NCI-H774 (cell line): ENCODE results near the gene LSM4.

Experiments
- DNase-seq: peaks from one replicate; lab custom pipeline; 2025; lab: John Stamatoyannopoulos, UW

The LSM4 gene

DNA sequence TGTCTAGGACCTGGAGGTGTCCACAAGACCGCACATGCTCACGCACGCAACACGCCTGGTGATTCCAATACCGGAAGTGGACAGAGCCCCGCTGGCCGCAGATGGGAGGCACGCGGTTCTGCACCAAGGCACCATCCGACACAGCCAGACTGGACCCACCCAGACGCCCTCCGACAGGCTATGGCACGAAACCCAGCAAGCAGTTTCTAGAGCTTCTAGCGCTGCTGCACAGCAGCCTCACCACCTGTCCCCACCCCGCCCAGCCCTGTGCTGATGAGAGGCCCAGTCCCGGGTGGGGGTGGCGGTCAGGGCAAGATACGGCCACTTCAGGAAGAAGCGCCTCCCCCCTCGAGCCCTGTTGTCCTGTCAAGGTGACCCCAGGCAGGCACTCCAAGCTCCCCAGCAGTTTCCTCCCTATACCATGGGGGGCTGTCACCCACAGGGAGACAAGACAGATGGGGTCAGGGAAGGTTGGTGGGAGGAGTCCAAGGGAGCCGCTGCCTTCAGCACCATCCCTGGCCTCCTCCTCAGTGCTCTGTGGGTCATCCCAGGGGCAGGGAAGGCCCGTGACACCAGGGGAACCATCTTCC is 11.3 kb downstream of the LSM4 start:
- no peak for DNase-seq

DNA sequence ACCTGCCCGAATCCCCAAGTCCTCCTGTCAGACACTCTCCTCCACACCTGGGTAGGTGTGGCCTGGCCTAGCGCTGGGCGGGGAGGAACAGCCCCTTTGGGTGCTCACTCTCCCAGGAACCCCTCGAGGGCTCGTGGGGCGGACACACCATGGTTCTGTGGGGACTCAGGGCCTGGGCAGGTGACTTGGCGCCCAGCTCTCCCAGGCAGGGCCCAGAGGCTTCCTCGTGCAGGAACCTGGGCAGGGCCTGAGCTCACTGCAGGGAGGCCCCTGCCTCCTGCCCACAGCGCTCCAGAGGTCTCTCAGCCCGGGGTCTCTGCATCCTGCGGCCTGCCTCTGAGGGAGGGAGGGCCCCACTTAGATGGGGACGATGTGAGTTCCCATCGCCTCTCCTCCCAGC is 11.9 kb downstream of the LSM4 start:
- DNase-seq: no peak

DNA sequence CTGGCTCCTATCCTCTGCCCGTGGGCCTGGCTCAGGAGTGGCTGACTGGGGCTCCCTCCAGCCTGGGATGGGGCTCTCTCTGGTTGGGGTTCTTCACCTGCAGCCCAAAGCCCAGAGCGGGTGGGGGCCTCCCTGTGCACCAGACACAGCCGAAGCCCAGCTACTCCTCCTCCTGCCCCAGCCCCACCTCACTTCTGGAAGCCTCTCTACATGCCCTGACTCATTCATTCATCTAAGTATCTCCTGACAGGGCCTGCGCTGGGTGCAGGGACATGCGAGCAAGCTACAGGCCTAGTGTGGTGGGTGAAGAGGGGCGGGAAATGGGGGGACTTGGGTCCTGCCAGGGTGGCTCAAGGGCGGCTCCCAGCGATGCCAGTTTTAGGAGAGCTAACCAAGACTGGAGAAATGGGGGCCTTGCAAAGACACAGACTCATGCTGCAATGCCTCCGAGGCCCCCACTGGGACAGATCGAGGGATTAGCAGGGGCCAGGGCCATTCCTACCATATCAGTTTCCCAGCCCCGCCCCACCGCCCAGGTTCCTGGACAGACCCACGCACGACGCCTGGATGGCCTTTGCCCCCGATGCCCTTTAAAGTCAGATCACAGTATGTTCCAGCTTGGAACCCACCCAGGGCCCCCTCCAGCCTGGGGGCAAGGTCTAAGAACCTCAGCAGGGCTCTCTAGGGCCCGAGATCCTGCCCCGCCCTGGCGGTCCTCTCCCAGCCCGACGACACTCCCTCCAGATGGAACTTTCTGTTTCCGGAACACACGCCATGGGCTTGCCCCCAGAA is 12.6 kb downstream of the LSM4 start:
- no peak for DNase-seq

DNA sequence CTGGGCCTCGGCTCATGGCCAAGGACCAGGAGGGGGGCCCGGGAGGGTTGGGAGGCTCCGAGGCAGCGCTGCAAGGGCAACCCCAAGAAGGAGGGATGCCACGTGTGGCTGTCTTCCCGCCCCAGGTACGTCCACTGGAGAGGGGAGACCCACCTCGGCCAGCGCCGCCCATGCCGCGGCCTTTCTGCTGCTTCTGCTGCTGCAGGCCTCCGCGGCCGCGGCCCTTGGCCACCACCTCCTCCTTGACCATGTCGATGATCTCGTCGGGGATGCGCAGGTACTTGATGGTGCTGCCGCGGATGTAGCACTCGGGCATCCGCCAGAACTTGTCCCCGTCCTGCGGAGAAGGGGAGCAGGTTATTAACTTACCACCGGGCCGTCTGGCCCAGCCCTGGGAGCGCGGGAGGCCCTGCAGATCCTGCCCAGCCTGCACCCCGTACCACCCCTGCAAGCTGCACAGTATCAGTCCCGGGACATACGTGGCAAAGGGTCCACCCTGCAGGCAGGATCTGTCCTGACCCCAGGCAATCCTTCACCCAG is 13.3 kb downstream of the LSM4 start:
- no peak for DNase-seq

DNA sequence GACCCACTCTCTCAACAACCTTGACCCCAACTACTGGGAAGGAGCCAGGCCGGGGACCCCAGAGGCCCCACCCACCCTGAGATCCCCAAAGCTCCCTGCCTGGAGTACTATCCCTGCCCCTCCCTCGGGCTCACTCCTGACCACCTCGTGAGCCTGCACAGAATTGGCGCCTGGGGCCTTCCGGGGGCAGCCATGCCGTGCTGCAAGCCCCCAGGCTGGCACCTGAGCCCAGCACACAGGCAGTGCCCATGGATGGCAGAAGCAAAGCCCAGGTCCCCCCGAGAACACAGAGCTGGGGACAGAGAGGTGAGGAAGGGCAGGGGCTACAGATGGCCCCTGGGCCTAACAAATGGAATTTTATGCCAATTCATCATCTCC is 13.9 kb downstream of the LSM4 start:
- DNase-seq: no peak

DNA sequence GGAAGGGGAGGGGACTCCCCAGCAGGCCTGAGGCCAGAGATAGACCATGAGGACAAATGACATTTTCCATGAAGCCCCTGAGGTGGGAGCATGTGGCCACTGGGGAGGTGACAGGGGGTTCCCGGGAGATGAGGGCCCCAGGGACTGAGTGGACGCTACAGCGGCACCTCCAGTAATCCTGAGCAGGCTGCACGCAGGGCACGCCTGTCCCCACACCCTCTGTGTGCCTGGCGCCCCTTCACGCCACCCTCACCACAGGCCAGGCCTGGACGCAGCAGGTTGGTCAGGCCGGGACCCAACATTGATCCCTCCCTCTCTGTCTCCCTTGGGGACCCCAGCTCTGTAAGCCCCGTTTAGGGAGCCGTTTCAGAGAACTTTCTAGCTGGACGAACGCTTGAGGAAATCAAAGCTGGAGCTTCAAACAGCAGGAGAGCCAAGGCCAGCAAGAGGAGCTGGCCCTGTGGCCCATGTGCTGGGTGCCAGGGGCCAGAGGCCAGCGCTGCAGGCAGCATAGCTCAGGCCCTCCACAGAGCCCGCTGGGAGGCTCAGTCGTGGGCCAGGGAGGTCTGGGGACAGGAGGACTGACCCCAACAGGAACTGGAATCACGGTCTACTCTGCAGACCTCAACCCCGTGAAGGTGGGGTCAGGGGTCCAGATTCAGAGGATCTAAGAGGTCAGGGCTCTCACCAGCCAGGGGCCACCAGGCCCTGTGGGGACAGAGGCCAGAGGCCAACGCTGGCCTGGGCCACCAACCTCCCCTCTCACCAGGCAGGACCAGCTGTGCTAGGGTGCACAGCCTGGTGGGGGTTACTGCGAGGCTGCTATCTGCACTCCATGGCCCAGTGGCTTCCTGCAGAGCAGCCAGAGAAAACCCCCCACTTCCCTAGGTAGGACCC is 14.6 kb downstream of the LSM4 start:
- no peak for DNase-seq

DNA sequence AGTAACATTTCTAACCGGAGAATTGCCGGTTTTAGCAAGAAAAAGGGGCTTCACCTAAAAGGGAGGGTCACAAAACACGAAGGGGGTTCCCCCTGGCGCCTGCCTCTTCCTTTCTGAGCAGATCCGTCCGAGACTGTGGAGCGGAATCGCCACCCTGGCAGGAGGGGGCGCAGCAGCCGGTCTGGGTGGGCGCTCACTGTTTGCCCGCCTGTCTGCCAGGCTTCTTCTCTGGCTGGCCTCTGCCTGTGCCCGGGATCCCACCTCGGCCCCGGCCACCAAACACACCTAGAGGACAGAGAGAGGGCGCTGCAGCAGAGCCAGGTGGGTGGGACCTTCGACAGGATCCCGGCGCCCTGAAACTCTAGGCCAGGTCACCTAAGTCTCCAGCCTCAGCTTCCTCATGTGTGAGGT is 15.6 kb downstream of the LSM4 start:
- DNase-seq: no peak

DNA sequence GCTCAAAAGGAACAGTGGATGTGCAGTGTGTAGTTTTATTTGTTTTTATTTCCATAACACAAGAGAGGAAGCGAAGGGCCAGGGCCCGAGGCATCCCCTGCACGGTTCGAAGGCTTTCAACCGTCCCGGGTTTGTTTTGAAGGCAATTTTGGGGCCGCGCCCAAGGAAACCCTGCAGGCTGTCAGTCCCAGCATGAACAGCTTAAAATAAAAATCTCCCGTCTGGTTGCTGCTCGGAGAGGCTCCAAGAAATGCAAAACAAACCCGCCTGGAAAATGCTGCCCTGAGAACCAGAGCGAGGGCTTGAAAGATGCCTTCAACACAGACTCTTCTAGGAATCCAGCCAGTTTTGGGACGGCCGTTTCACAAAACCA is 16.0 kb downstream of the LSM4 start:
- DNase-seq: no peak

DNA sequence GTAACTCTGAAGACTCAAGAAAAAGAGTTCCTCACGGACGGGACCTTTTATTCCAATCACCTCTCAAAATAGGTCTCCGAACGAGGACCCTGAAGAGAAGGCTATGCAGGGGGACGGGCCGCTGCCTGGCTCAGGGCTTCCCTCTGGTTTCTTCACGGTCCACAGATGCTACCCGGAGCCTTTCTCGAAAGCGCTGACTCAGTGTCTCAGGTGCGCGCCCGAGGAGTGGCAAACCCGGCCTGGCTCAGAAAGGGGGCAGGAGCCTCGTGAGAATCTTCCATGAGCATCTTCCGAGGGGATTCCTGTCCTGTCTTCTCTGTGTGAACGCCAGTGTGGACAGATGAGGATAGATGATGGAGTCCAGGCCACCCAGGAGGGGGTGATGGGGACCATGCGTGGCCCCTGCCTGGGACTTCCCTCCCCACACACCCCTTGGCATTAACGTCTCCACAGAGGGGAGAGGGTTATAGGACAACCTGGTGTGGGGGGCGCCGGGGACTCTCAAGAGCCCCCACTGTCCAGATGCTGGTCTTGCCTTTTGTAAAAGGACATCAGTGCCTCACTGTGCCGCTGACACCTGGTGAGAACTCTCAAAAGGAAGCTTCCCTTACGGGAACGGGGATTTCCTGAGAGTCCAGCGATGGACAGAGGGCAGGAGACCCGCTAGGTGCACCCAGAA is 16.5 kb downstream of the LSM4 start:
- DNase-seq: no peak

DNA sequence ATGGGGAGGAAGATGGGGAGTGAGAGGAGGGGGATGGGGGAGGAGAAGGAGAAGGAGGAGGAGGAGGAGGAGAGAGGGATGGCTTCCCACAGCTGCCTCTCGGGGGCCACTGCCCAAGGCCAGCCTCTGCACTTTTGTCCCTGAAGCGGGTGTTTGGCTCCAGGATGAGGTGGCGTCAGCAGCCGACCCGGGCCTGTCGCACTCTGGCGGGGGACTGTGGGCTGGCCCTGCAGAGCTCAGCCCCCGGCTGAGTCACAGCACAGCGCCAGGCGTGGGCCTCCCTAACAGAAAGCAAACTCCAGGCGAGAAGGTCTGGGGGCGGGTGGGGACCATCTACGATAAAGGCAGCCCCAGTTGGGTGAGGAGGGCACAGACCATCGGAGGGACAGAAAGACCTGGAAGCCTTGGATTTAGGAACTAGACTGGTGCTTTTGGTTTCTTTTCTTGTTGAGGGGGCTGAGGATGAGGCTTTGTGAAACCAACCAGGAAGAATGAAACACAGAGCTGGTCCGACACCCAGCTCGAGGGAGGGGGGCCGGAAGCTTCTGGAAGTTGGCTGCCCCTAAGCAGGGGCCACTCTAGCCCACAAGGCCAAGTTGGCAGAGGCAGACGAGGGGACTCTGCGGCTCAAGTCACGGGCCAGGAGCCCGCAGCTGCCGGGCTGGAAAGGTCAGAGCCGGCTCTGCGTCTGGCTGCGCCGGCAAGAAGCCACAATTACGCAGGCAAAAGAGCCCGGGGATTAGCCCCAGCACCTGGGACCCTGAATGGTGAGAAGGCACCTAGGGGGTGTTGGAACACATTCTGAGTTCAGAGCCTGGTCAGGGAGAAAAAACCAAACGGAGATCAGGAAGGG is 18.2 kb downstream of the LSM4 start:
- DNase-seq: no peak

DNA sequence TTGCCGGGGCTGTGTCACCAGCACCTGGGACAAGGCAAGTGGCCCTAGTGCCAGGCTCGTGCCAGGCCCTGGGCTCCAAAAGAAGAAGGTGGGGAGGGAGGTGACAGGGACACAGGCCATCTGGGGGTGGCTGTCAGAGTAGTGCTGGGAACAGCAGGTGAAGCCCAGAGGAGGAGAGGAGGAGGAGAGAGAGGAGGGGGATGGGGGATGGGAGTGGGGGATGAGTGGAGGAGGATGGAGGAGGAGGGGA is 18.7 kb downstream of the LSM4 start:
- no peak for DNase-seq

DNA sequence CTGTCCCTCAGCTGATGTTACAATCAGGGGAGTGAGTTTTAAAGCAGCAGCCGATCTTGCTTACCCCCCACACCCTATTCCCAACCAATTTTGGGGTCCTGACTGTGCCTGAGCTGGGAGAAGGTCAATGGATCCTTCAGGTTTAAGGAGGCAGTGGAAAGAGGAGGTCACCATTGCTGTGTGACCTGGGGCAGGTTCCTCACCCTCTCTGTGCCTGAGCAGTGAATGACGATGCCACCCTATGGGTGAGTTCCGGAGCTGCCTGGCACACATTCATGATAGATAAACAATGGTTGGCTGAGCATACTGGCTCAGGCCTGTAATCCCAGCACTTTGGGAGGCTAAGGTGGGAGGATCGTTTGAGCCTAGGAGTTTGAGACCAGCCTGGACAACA is 21.2 kb downstream of the LSM4 start:
- DNase-seq: no peak

DNA sequence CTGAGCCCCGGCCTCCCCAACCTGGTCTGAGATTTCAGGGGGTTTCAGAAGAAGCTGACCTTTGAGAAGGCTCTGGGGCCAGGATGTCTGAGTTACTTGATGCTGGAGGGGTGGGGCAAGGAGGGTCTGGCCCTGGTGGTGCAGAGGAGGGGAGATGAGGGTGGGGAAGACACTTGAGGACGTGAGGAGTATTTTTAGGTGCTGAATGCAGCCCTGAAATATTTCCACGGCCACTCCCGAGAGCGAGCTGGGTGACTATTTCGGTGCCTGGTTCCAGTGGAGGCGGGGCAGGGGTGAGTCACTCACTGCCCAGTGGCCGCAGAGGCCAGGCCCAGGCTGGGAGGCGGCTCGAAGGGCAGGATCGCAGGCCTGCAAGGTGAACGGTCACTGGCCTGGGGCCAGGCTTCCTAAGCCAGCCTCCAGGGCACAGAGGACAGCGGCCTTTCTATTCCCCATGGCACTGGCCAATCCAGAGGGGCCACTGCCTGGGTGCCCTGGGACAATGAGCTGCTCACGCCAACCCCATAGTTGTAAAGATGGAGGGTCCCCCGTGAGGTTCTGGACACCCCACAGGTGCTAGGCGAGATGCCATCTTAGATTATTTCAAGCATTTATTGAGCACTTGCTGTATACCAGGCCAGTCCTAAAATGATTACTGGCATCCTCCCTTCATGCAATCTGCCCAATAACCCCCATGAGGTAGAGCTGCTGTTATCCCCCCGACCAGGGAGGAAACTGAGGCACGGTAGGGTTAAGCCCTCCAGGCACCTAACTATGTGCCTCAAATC is 21.8 kb downstream of the LSM4 start:
- no peak for DNase-seq

DNA sequence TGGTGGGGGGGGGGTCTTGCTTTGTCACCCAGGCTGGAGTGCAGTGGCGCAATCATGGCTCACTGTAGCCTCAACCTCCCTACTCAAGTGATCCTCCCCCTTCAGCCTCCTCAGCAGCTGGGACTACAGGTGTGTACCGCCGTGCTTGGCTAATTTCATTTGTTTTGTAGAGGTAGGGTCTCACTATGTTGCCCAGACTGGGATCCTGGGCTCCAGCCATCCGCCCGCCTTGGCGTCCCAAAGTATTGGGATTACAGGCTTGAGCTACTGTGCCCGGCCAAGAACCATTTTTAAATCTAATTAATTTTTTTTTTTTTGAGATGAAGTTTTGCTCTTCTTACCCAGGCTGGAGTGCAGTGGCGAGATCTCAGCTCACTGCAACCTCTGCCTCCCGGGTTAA is 23.2 kb downstream of the LSM4 start:
- DNase-seq: no peak

DNA sequence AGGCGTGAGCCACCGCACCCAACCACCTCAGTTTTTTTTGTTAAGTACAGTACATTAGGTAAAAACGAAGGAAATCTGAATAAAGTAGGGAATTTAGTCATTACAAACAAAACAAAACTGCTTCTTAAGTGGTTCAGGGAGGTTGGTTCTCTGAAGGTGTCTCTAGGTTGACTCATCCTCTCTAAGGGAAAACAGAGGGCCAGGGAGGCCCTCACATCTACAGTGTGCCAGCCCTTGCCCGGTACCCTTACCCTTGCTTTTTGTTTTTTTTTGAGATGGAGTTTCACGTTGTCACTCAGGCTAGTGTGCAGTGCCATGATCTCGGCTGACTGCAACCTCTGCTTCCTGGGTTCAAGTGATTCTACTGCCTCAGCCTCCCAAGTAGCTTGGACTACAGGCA is 24.3 kb downstream of the LSM4 start:
- DNase-seq: no peak

DNA sequence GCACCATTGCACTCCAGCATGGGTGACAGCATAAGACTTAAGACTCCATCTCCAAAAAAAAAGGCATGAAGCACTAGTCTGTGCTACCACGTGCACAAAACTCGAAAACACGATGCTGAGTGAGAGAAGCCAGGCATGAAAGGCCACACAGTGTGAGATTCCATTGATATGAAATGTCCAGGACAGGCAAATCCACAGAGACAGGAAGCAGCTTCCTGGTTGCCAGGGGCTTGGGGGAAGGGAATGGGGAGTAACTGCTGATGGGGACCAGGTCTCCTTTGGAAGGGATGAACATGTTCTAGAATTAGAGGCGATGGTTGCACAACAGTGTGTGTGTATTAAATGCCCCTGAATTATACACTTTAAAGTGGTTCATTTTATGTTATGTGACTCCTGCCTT is 25.6 kb downstream of the LSM4 start:
- no peak for DNase-seq

DNA sequence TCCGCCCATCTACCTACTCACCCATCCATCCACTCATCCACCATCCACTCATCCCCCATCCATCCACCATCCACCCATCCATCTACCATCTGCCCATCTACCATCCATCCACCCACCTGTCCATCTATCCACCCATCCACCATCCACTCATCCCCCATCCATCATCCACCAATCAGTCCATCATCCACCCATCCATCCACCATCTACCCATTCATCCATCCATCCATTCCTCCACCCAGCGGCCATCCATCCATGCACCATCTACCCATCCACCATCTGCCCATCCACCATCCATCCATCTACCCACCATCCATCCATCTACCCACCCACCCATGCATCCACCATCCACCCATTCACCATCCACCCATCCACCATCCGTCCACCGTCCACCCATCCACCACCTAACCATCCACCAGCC is 27.8 kb downstream of the LSM4 start:
- no peak for DNase-seq

DNA sequence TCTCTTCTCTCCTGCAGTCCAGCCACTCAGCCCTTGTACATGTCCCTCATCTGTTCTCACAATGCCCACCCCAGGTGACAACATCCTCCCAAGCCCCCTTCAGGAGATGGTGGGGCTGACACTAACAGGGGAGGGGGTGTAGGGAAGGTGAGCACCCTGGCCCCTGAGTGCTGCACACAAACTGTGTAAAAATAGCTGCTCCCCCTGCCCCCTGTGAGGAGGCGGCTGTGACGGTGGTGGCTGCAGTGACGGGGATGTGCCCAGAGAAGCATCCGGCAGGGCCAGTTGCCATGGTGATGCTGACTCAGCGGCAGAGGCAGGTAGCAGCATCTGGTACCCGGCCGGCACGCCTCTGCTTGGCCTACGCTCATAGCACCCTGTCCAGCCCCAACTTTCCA is 28.4 kb downstream of the LSM4 start:
- DNase-seq: no peak

DNA sequence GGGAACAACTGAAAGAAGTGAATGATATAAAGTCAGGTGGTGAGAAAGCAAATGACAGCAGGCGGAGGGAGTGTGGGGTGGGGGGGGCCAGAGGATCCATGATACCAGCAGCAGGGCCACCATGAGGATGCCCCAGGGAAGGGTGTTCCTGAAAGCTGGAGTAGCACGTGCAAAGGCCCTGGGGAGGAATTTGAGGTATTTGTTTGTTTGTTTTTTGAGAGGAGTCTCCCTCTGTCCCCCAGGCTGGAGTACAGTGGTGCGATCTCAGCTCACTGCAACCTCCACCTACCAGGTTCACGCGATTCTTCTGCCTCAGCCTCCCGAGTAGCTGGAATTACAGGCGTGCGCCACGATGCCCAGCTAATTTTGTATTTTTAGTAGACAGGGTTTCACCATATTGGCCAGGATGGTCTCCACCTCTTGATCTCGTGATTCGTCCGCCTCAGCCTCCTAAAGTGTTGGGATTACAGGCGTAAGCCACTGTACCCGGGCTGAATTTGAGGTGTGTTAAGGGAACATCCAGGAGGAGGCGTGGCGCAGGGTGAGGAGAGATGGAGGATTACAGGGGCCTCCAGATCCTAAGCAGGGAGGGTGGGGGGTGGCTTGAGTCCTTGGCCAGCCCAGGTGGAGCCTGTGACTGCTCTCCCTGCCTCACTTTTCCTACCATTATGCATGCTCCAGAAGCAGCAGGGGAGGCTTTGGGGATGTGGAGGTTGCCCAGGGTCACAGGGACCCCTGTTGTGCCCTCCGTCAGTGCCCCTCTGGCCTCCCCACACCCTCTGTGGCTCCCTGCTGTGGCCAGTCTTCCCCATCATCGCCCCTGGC is 29.0 kb downstream of the LSM4 start:
- no peak for DNase-seq
